H1 (cell line): Measurements from ENCODE around the gene JAG1. TPM values are rescaled to one million over a fixed set of nuclear protein-coding genes. Genes with fewer than 3 reads are reported as not detected.

Experiments used
- CTCF ChIA-PET: fragments of 300-600 bp; sonication (Branson Sonifier 250); formaldehyde crosslinking; loops from one replicate; lab custom pipeline; 2021; ENCODE audit not compliant: partially characterized antibody; lab: Charles Lee
- POLR2A ChIA-PET: fragments of 300-600 bp; sonication (Branson Sonifier 250); formaldehyde crosslinking; loops from one replicate; lab custom pipeline; 2021; ENCODE audit warnings: inconsistent platforms; ENCODE audit not compliant: partially characterized antibody; lab: Charles Lee
- DNase-seq, 2 experiments: peaks; one replicate each; pipeline versions ENCODE4 v3.0.0 to v3.0.0-alpha.2; 2010 to 2022; ENCODE audit warnings: low spot score in 2 of 2, low read depth in 1 of 2, mixed read lengths in 1 of 2
- FAIRE-seq: peaks from 2 replicates; lab custom pipeline; 2011; peaks lifted over from hg19 to GRCh38; lab: Jason Lieb, UNC
- H2AFZ ChIP-seq: 2 replicates; pipeline ENCODE4 v1.8.1; 2012; ENCODE audit warnings: low read length, inconsistent platforms
- H2AK5ac ChIP-seq: 2 replicates; pipeline ENCODE4 v1.6.1; 2013; ENCODE audit warnings: low read depth, low read length
- H2BK120ac ChIP-seq: replicated peaks from 2 replicates; pipeline ENCODE3; 2013; ENCODE audit warnings: low read depth, low read length, inconsistent platforms
- H2BK12ac ChIP-seq: 2 replicates; pipeline ENCODE4 v1.6.1; 2013; ENCODE audit warnings: low read depth, low read length
- H2BK15ac ChIP-seq: 2 replicates; pipeline ENCODE4 v1.6.1; 2013; ENCODE audit warnings: low read length
- H2BK20ac ChIP-seq: 2 replicates; pipeline ENCODE4 v1.6.1; 2013; ENCODE audit warnings: low read length
- H2BK5ac ChIP-seq: 2 replicates; pipeline ENCODE4 v1.6.1; 2013; ENCODE audit warnings: low read depth, low read length
- H3K14ac ChIP-seq: 2 replicates; pipeline ENCODE4 v1.6.1; 2013; ENCODE audit warnings: inconsistent platforms; ENCODE audit not compliant: insufficient read length
- H3K18ac ChIP-seq: 2 replicates; pipeline ENCODE4 v1.6.1; 2013; ENCODE audit warnings: low read length; ENCODE audit errors: extremely low read depth
- H3K23ac ChIP-seq: 2 replicates; pipeline ENCODE4 v1.6.1; 2013; ENCODE audit warnings: inconsistent platforms; ENCODE audit not compliant: insufficient read length
- H3K23me2 ChIP-seq: 2 replicates; pipeline ENCODE4 v1.6.1; 2013; ENCODE audit warnings: low read depth, low read length
- H3K27ac ChIP-seq: 2 replicates; pipeline ENCODE4 v1.6.1; 2011; ENCODE audit warnings: low read depth, low read length, inconsistent platforms
- H3K27me3 ChIP-seq, 4 experiments: replicated peaks in 1 of 4; 1 replicate in 1 of 4; 2 replicates in 3 of 4; pipeline versions ENCODE4 v1.6.1 to v1.8.1; 2011 to 2013; ENCODE audit warnings: low read length in 3 of 4, mild to moderate bottlenecking in 3 of 4, inconsistent platforms in 2 of 4, mixed read lengths in 2 of 4, moderate library complexity in 1 of 4; ENCODE audit not compliant: control insufficient read depth in 3 of 4, insufficient read depth in 3 of 4; ENCODE audit errors: extremely low read depth in 1 of 4
- H3K36me3 ChIP-seq, 4 experiments: 2 replicates each; pipeline versions ENCODE4 v1.6.1 to v1.8.1; 2011 to 2013; ENCODE audit warnings: mild to moderate bottlenecking in 4 of 4, low read length in 3 of 4, moderate library complexity in 2 of 4, control low read depth in 1 of 4, inconsistent platforms in 1 of 4; ENCODE audit not compliant: insufficient read depth in 4 of 4, control insufficient read depth in 2 of 4
- H3K4ac ChIP-seq: replicated peaks from 2 replicates; pipeline ENCODE3; 2013; ENCODE audit warnings: low read length, low read depth, mixed read lengths, inconsistent platforms; ENCODE audit not compliant: insufficient read length
- H3K4me1 ChIP-seq, 4 experiments: replicated peaks in 1 of 4; 1 replicate in 1 of 4; 2 replicates in 3 of 4; pipeline versions ENCODE4 v1.6.1 to v1.8.1; 2011 to 2013; ENCODE audit warnings: low read length in 3 of 4, inconsistent platforms in 2 of 4, mixed read lengths in 1 of 4; ENCODE audit not compliant: insufficient read depth in 4 of 4, control insufficient read depth in 3 of 4
- H3K4me2 ChIP-seq, 2 experiments: 2 replicates each; pipeline versions ENCODE4 v1.6.1 to v1.8.1; 2011 to 2013; ENCODE audit warnings: low read depth in 2 of 2, low read length in 2 of 2, control low read depth in 1 of 2, inconsistent platforms in 1 of 2, mild to moderate bottlenecking in 1 of 2; ENCODE audit not compliant: insufficient read depth in 1 of 2
- H3K4me3 ChIP-seq, 4 experiments: fragments of 200-600, 300-600 bp in 1 of 4; sonication (generic), shearing (Covaris generic), sonication (Bioruptor Twin) in 1 of 4; 2 replicates each; pipeline versions ENCODE4 v1.5.1 to v1.8.1; 2011 to 2016; ENCODE audit warnings: low read length in 4 of 4, low read depth in 3 of 4, control low read depth in 2 of 4, inconsistent platforms in 2 of 4, mild to moderate bottlenecking in 2 of 4, mixed read lengths in 1 of 4, moderate library complexity in 1 of 4; ENCODE audit not compliant: insufficient read depth in 2 of 4; ENCODE audit errors: extremely low read depth in 1 of 4
- H3K56ac ChIP-seq: replicated peaks from 2 replicates; pipeline ENCODE3; 2013; ENCODE audit warnings: low read depth, mild to moderate bottlenecking, mixed read lengths, low read length, inconsistent platforms; ENCODE audit not compliant: insufficient read length
- H3K79me1 ChIP-seq: 2 replicates; pipeline ENCODE4 v1.6.1; 2013; ENCODE audit warnings: low read depth, low read length, control low read depth
- H3K79me2 ChIP-seq, 2 experiments: 2 replicates each; pipeline versions ENCODE4 v1.6.1 to v1.8.1; 2012 to 2013; ENCODE audit warnings: low read length in 2 of 2, mild to moderate bottlenecking in 2 of 2, inconsistent platforms in 1 of 2; ENCODE audit not compliant: insufficient read depth in 2 of 2, control insufficient read depth in 1 of 2
- H3K9ac ChIP-seq, 4 experiments: replicated peaks in 1 of 4; 1 replicate in 1 of 4; 2 replicates in 3 of 4; pipeline versions ENCODE4 v1.6.1 to v1.8.1; 2011 to 2013; ENCODE audit warnings: low read depth in 3 of 4, low read length in 3 of 4, control low read depth in 2 of 4, mild to moderate bottlenecking in 2 of 4, moderate library complexity in 2 of 4, inconsistent platforms in 1 of 4; ENCODE audit errors: extremely low read depth in 1 of 4
- H3K9me3 ChIP-seq, 2 experiments: 2 replicates each; pipeline versions ENCODE4 v1.6.1 to v1.8.1; 2012 to 2013; ENCODE audit warnings: mild to moderate bottlenecking in 2 of 2, moderate library complexity in 2 of 2, control low read depth in 1 of 2, inconsistent platforms in 1 of 2, low read depth in 1 of 2, low read length in 1 of 2, mixed read lengths in 1 of 2; ENCODE audit not compliant: insufficient read depth in 2 of 2
- H4K20me1 ChIP-seq, 2 experiments: replicated peaks in 1 of 2; 2 replicates each; pipeline versions ENCODE3 to v1.8.1; 2011 to 2013; ENCODE audit warnings: inconsistent platforms in 2 of 2, low read length in 2 of 2, mild to moderate bottlenecking in 1 of 2; ENCODE audit not compliant: insufficient read depth in 2 of 2, control insufficient read depth in 1 of 2
- H4K5ac ChIP-seq: 2 replicates; pipeline ENCODE4 v1.6.1; 2013; ENCODE audit warnings: low read length, low read depth, mixed read lengths, inconsistent platforms; ENCODE audit not compliant: insufficient read length
- H4K8ac ChIP-seq: 2 replicates; pipeline ENCODE4 v1.8.0; 2013; ENCODE audit warnings: mild to moderate bottlenecking, moderate library complexity, low read length, inconsistent platforms; ENCODE audit not compliant: insufficient read depth; ENCODE audit errors: extremely low read depth
- H4K91ac ChIP-seq: replicated peaks from 2 replicates; pipeline ENCODE3; 2013; ENCODE audit warnings: low read length, mixed read lengths, inconsistent platforms; ENCODE audit not compliant: insufficient read length
- BRCA1 ChIP-seq: IDR thresholded peaks from 2 replicates; pipeline ENCODE4 v1.6.1; 2012; ENCODE audit warnings: low read depth, low read length, improper control_type of control experiment
- KDM4A ChIP-seq: IDR thresholded peaks from one replicate; pipeline ENCODE4 v1.7.1; 2012; ENCODE audit warnings: low read depth, mild to moderate bottlenecking, moderate library complexity, low read length, inconsistent platforms; ENCODE audit not compliant: severe bottlenecking
- RFX5 ChIP-seq: IDR thresholded peaks from 2 replicates; pipeline ENCODE4 v1.6.1; 2011; ENCODE audit warnings: low read depth, low read length, improper control_type of control experiment, borderline replicate concordance
- SAP30 ChIP-seq: fragments of 300-600 bp; sonication (generic); IDR thresholded peaks from 2 replicates; pipeline ENCODE4 v1.7.1; 2012; ENCODE audit warnings: low read length, moderate library complexity, mild to moderate bottlenecking, inconsistent platforms; ENCODE audit not compliant: insufficient read depth, insufficient replicate concordance
- TBP ChIP-seq: IDR thresholded peaks from 2 replicates; pipeline ENCODE4 v1.6.1; 2011; ENCODE audit warnings: low read depth, low read length, improper control_type of control experiment
- polyA plus RNA-seq, 7 experiments: library from polyadenylated mRNA; depleted of rRNA in 3 of 7; stranded (reverse) in 5 of 7; unstranded in 2 of 7; fragments of >200 nt in 5 of 7; fragments of 200-250 nt in 2 of 7; gene quantifications; 1 replicate in 5 of 7; 2 replicates in 1 of 7; 4 replicates in 1 of 7; pipeline versions ENCODE4 v1.2.1 to v1.2.3, GENCODE V29; 2011 to 2013; ENCODE audit warnings: missing spikeins in 2 of 7, mixed read lengths in 2 of 7
- total RNA-seq: library from RNA; stranded (reverse); fragmentation: NEBNext Ultra II Directional; extraction: Animal tissue kit (Norgen Biotek cat#: 25700); gene quantifications from 2 replicates; pipeline ENCODE4 v1.2.1, GENCODE V29; 2021

JAG1 gene
- total and polyA plus RNA-seq, 2 of the 8 experiments (the other 6 are each of a cell fraction or from before 2014, with no cell fraction given): 13.5 to 27.3 TPM

DNA sequence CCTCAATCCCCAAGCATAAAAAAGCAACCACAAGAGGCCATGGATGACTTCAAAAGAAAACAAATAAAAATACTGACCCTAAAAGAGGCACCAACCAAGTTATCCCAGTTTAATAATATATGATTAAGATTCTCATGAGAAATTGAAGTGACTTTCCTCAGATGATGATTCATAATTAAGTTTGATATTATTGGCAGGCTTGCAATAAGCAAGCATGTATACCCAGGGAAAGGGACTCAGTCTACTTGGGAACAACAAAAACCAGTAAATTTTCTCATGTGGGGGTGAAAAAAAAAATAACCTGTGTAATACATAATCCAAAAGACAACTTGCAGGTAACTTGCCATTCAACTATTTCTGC, 19.6 kb downstream of the JAG1 start:
- no peak overlapping the region for H3K4me3 ChIP-seq
- ChIA-PET POLR2A (interaction anchor here (2.1 kb wide), 1 partner anchor 18 kb away, joined by 4 read pairs; no protein-coding TSS in a partner anchor), CTCF (interaction anchor here (1.1 kb wide), 1 partner anchor 10 kb away, joined by 3 read pairs; no protein-coding TSS in a partner anchor)
- no peak overlapping the region for H2AFZ ChIP-seq
- H3K23ac ChIP-seq: no peak overlapping the region
- no peak overlapping the region for H4K5ac ChIP-seq
- peak overlapping the region in 1 of 2 experiments; percentile 44; a peak in 1 of 4 replicates for H3K4me2 ChIP-seq
- H3K27me3 ChIP-seq: no peaks in the 10 kb centered on the region
- H4K91ac ChIP-seq: no peak overlapping the region
- H2BK20ac ChIP-seq: no peak overlapping the region
- no peak overlapping the region for H3K27ac ChIP-seq
- H3K56ac ChIP-seq: no peak overlapping the region
- H2BK12ac ChIP-seq: no peak overlapping the region; the same call in 1 of the 2 replicates
- H3K14ac ChIP-seq: no peak overlapping the region
- H3K9me3 ChIP-seq: no peaks in the 10 kb centered on the region
- DNase-seq (no peak), FAIRE-seq (no peak)
- H2BK15ac ChIP-seq: no peak overlapping the region
- no peak overlapping the region for H3K4ac ChIP-seq
- H3K79me1 ChIP-seq: peaks cover 13% of the 10 kb centered on the region
- H2BK5ac ChIP-seq: no peak overlapping the region
- H2BK120ac ChIP-seq: no peak overlapping the region
- H3K36me3 ChIP-seq: peaks cover 2 to 71% (median 24%) of the 10 kb centered on the region in 4 experiments; a peak in 6 of 8 replicates
- peaks cover 0 to 50% of the 10 kb centered on the region in 2 experiments; a peak in 2 of 4 replicates for H3K79me2 ChIP-seq
- H3K23me2 ChIP-seq: no peaks in the 10 kb centered on the region
- no peak overlapping the region; the same call in 1 of the 2 replicates for H2AK5ac ChIP-seq
- TF ChIP-seq TBP (no peak), RFX5 (no peak), SAP30 (no peak), BRCA1 (no peak), KDM4A (no peak)
- peaks cover 9 to 31% (median 25%) of the 10 kb centered on the region in 4 experiments for H3K4me1 ChIP-seq
- H4K8ac ChIP-seq: no peak overlapping the region
- H3K18ac ChIP-seq: no peak overlapping the region
- H4K20me1 ChIP-seq: peaks cover 6 to 21% of the 10 kb centered on the region in 2 experiments
- H3K9ac ChIP-seq: no peak overlapping the region
